OCI-LY7 (cell line): ENCODE data around the gene RELB. TPM values are rescaled to one million over a fixed set of nuclear protein-coding genes. Genes with fewer than 3 reads are reported as not detected.

Experiments
- BruUV-seq: library from RNA; stranded (reverse); fragments of 400-500 nt; replicated peaks from 2 replicates; lab custom pipeline; 2021; lab: Mats Ljungman, UMichigan
- CTCF ChIA-PET: fragments of 300-600 bp; sonication (Branson Sonifier 250); formaldehyde crosslinking; loops from one replicate; lab custom pipeline; 2022; ENCODE audit warnings: antibody characterized with exemption; ENCODE audit not compliant: unreplicated experiment; lab: Charles Lee
- POLR2A ChIA-PET: fragments of 300-600 bp; sonication (Branson Sonifier 250); formaldehyde crosslinking; loops from one replicate; lab custom pipeline; 2022; ENCODE audit warnings: antibody characterized with exemption; lab: Charles Lee
- DNase-seq: peaks from one replicate; pipeline ENCODE4 v3.0.0-alpha.2; 2015; ENCODE audit warnings: low spot score
- H2AFZ ChIP-seq: fragments of 200-600 bp; sonication (generic), shearing (Covaris generic); 2 replicates; pipeline ENCODE4 v1.6.1; 2014; ENCODE audit warnings: mild to moderate bottlenecking, antibody characterized with exemption, low read length, moderate library complexity
- H3K27ac ChIP-seq: fragments of 200-600 bp; sonication (generic); 2 replicates; pipeline ENCODE4 v1.5.1; 2014; ENCODE audit warnings: mixed run types, low read depth, mild to moderate bottlenecking, moderate library complexity, low read length, inconsistent platforms; ENCODE audit not compliant: poor library complexity, severe bottlenecking
- H3K36me3 ChIP-seq: fragments of 200-600 bp; sonication (generic); 2 replicates; pipeline ENCODE4 v1.6.1; 2014; ENCODE audit warnings: mild to moderate bottlenecking, antibody characterized with exemption, low read length, moderate library complexity, mixed read lengths; ENCODE audit not compliant: insufficient read depth
- H3K4me1 ChIP-seq: fragments of 200-600 bp; sonication (generic); 2 replicates; pipeline ENCODE4 v1.5.1; 2014; ENCODE audit warnings: mild to moderate bottlenecking, low read length; ENCODE audit not compliant: insufficient read depth, poor library complexity, severe bottlenecking
- H3K4me2 ChIP-seq: fragments of 200-600 bp; sonication (generic); 2 replicates; pipeline ENCODE4 v1.6.1; 2014; ENCODE audit warnings: mild to moderate bottlenecking, low read length
- H3K4me3 ChIP-seq: fragments of 200-600 bp; sonication (generic); 2 replicates; pipeline ENCODE4 v1.5.1; 2014; ENCODE audit warnings: mild to moderate bottlenecking, low read depth, low read length; ENCODE audit not compliant: poor library complexity, severe bottlenecking
- H3K79me2 ChIP-seq: fragments of 200-600 bp; sonication (generic); 2 replicates; pipeline ENCODE4 v1.6.1; 2016; ENCODE audit warnings: low read depth, mild to moderate bottlenecking, low read length, moderate library complexity, mixed read lengths; ENCODE audit not compliant: insufficient read depth
- H3K9me2 ChIP-seq: fragments of 200-600 bp; sonication (generic); 2 replicates; pipeline ENCODE4 v1.6.1; 2016; ENCODE audit warnings: mild to moderate bottlenecking, low read length, mixed read lengths; ENCODE audit not compliant: insufficient read depth
- H3K9me3 ChIP-seq: fragments of 200-600 bp; sonication (generic); 2 replicates; pipeline ENCODE4 v1.6.1; 2014; ENCODE audit warnings: mild to moderate bottlenecking, mixed run types, low read length, mixed read lengths
- H4K20me1 ChIP-seq: fragments of 200-600 bp; sonication (generic); 2 replicates; pipeline ENCODE4 v1.6.1; 2014; ENCODE audit warnings: mild to moderate bottlenecking, antibody characterized with exemption, low read length, moderate library complexity, mixed read lengths; ENCODE audit not compliant: insufficient read depth
- EZH2phosphoT487 ChIP-seq: fragments of 200-600 bp; sonication (generic); IDR thresholded peaks from 2 replicates; pipeline ENCODE4 v1.6.1; 2018; ENCODE audit warnings: low read depth, borderline replicate concordance, mild to moderate bottlenecking, mixed run types, antibody characterized with exemption, low read length, moderate library complexity, mixed read lengths
- intact Hi-C: fragments of 100-400 bp; cut with micrococcal nuclease; formaldehyde crosslinking; loops from one replicate; pipeline ENCODE4 v1.10.0; 2022; ENCODE audit not compliant: unreplicated experiment
- total RNA-seq, 2 experiments: library from RNA; depleted of rRNA in 1 of 2; stranded (reverse); fragments of >200 nt in 1 of 2; shearing (Covaris generic) in 1 of 2; gene quantifications; 2 replicates each; pipeline ENCODE4 v1.2.3, GENCODE V29; 2014 to 2022
- TF ChIP-seq, protein P1 (sequence below): fragments of 200-600 bp; sonication (generic); conservative IDR thresholded peaks from 2 replicates; pipeline ENCODE4 v1.5.1; 2014; ENCODE audit warnings: mild to moderate bottlenecking, antibody characterized with exemption, low read length, moderate library complexity, mixed read lengths

Gene RELB
- total RNA-seq, 2 experiments from 2014 or later: 36.9 to 51.1 TPM

DNA sequence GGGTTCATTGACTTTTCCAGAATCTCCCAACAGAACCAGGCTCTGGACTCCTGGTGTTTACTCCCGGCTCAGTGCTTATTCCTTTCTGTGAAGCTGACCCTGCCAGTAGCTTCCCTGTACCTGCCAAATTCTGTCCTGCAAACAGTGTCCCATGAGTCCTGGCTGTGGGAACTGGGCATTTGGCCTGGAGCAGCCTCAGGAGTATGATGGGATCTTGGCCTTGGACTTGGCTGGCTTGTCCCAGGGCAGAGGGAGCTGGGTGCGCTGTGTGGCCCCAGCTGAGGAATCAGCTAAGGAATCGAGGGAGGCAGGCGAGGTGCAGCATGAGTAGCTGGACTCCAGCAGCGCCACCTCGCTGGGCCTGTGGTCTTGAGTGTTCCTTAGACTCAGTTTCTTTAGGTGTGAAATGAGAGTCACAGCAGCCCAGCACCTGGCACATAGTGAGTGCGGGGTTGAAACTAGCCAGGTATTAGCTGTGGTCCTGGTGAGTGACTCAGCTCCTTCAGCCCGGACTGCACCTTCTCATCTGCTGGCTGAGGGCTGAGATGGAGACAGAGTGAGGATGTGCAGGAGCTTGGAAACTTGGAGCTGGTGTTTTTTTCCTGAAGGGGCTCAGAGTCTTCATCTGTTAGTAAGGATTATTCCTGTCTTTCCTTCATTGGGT is 47.9 kb downstream of the RELB start:
- TF ChIP-seq, protein P1, sequence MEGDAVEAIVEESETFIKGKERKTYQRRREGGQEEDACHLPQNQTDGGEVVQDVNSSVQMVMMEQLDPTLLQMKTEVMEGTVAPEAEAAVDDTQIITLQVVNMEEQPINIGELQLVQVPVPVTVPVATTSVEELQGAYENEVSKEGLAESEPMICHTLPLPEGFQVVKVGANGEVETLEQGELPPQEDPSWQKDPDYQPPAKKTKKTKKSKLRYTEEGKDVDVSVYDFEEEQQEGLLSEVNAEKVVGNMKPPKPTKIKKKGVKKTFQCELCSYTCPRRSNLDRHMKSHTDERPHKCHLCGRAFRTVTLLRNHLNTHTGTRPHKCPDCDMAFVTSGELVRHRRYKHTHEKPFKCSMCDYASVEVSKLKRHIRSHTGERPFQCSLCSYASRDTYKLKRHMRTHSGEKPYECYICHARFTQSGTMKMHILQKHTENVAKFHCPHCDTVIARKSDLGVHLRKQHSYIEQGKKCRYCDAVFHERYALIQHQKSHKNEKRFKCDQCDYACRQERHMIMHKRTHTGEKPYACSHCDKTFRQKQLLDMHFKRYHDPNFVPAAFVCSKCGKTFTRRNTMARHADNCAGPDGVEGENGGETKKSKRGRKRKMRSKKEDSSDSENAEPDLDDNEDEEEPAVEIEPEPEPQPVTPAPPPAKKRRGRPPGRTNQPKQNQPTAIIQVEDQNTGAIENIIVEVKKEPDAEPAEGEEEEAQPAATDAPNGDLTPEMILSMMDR: no peak
- TF ChIP-seq EZH2phosphoT487: no peak
- no peaks in the 10 kb centered on the region for H3K9me2 ChIP-seq
- no peak overlapping the region for H2AFZ ChIP-seq
- peak overlapping the region; percentile 88 for H3K27ac ChIP-seq
- intact Hi-C loops: no loop called here
- no peak overlapping the region for H3K4me3 ChIP-seq
- POLR2A ChIA-PET: interaction anchor here (1.2 to 1.4 kb wide), 2 partner anchors 9 to 47 kb away, joined by 3 read pairs; no protein-coding TSS in a partner anchor
- 0 out of 2 replicates have a peak, but pooled peaks cover 4% of the 10 kb centered on the region for H4K20me1 ChIP-seq
- peaks cover 89% of the 10 kb centered on the region for H3K79me2 ChIP-seq
- BruUV-seq: no TSS peak
- H3K4me2 ChIP-seq: peak overlapping the region; percentile 75
- CTCF ChIA-PET: interaction anchor here (1.1 to 1.3 kb wide), 2 partner anchors 11 to 20 kb away, joined by 3 read pairs; no protein-coding TSS in a partner anchor
- peaks cover 78% of the 10 kb centered on the region for H3K4me1 ChIP-seq
- peaks cover 84% of the 10 kb centered on the region for H3K36me3 ChIP-seq
- no peaks in the 10 kb centered on the region for H3K9me3 ChIP-seq
- no peak for DNase-seq

DNA sequence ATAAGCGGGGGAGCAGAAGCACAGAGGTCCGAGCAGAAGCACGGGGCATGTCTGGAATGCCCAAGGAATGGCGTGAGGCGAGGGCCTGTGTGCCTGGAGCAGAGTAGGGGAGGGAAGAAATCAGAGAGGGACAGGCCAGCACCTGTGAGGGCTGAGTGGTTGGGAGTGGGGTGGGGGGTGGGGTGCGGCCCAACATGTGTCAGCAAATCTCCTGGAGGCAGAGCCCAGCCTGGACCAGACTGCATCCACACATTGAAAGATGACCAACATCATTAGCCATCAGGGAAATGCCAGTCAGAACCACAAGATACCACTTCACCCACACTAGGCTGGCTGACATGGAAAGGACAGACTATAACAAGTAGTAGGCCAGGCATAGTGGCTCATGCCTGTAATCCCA is 48.8 kb downstream of the RELB start:
- POLR2A ChIA-PET: interaction anchor here (1.2 to 1.4 kb wide), 2 partner anchors 10 to 48 kb away, joined by 3 read pairs; no protein-coding TSS in a partner anchor
- intact Hi-C loops: no loop called here
- 0 out of 2 replicates have a peak, but pooled peaks cover 4% of the 10 kb centered on the region for H4K20me1 ChIP-seq
- BruUV-seq: no TSS peak
- no peak overlapping the region for H3K4me3 ChIP-seq
- H3K4me1 ChIP-seq: peaks cover 71% of the 10 kb centered on the region
- DNase-seq: no peak
- peaks cover 84% of the 10 kb centered on the region for H3K36me3 ChIP-seq
- CTCF ChIA-PET: interaction anchor here (1.3 kb wide), 1 partner anchor 21 kb away, joined by 3 read pairs; no protein-coding TSS in a partner anchor
- peaks cover 82% of the 10 kb centered on the region for H3K79me2 ChIP-seq
- TF ChIP-seq EZH2phosphoT487: no peak
- TF ChIP-seq, protein P1: no peak
- no peaks in the 10 kb centered on the region for H3K9me3 ChIP-seq
- no peak overlapping the region for H2AFZ ChIP-seq
- H3K27ac ChIP-seq: peak overlapping the region; percentile 88
- H3K9me2 ChIP-seq: no peaks in the 10 kb centered on the region
- 0 out of 2 replicates have a peak overlapping the region, but pooled peaks have one; percentile 75 for H3K4me2 ChIP-seq
